GM23338 (cell line): ENCODE measurements around the gene IFI6.

ENCODE experiments used
- CTCF ChIP-seq, 2 experiments: fragments of 200-600 bp in 1 of 2; sonication (generic) in 1 of 2; conservative IDR thresholded peaks; 2 replicates each; pipeline versions ENCODE4 v1.5.1 to v1.6.1; 2016 to 2017; ENCODE audit warnings: antibody characterized with exemption in 2 of 2, low read depth in 2 of 2, mild to moderate bottlenecking in 2 of 2, moderate library complexity in 1 of 2
- JUNB ChIP-seq: IDR thresholded peaks from one replicate; pipeline ENCODE4 v1.6.1; 2016; ENCODE audit warnings: antibody characterized with exemption; ENCODE audit not compliant: unreplicated experiment

- TF ChIP-seq CTCF (conservative IDR thresholded peaks at IDR 0.05; ENCODE audit: low read depth in 2 of 2), result no peak
- no peak for TF ChIP-seq JUNB
Observed at GRCh38 chr1:27676410-27676809, 4.4 kb upstream of the IFI6 start.
